Stomach (tissue), 4 donors: ENCODE results near the gene RAB7B.

Source experiments
- CTCF ChIP-seq, 7 experiments: fragments of 450-650 bp in 4 of 7; fragments of 200-600 bp in 3 of 7; sonication (generic) in 3 of 7; IDR thresholded peaks; one replicate each; pipeline ENCODE4 v1.5.1; 2016 to 2019; ENCODE audit warnings: antibody characterized with exemption in 7 of 7, control low read depth in 2 of 7, mild to moderate bottlenecking in 1 of 7
- POLR2AphosphoS5 ChIP-seq, 3 donors: sonication (generic); formaldehyde crosslinking; IDR thresholded peaks; one replicate each; pipeline ENCODE4 v1.6.1; 2016; ENCODE audit warnings: antibody characterized with exemption in 3 of 3

- TF ChIP-seq POLR2AphosphoS5 (IDR thresholded peaks at IDR 0.05) (no peak), CTCF (IDR thresholded peaks at IDR 0.05) (no peak)
Observed at GRCh38 chr1:205972081-205972480, 31.1 kb downstream of the RAB7B start.
